Liver (tissue), 9 donors: ENCODE data around the gene SCTR. TPM values are rescaled to one million over a fixed set of nuclear protein-coding genes. Genes with fewer than 3 reads are reported as not detected.
A peak's percentile ranks its signal among the peaks of the same experiment; 100 is the strongest.

ENCODE experiments used
- DNase-seq: peaks from one replicate; pipeline ENCODE4 v3.0.0-alpha.2; 2017; ENCODE audit warnings: low spot score
- H3K27ac ChIP-seq, 2 donors: one replicate each; pipeline ENCODE4 v1.7.0; 2013; ENCODE audit warnings: inconsistent platforms in 2 of 2, low read length in 2 of 2, control low read depth in 1 of 2, low read depth in 1 of 2, mild to moderate bottlenecking in 1 of 2
- H3K27me3 ChIP-seq, 4 donors: one replicate each; pipeline versions ENCODE4 v1.6.1 to v1.7.0; 2013; ENCODE audit warnings: low read length in 3 of 4, inconsistent platforms in 1 of 4, mild to moderate bottlenecking in 1 of 4, moderate library complexity in 1 of 4; ENCODE audit not compliant: control insufficient read depth in 4 of 4, insufficient read depth in 4 of 4
- H3K36me3 ChIP-seq, 4 donors: one replicate each; pipeline versions ENCODE4 v1.6.1 to v1.7.0; 2013; ENCODE audit warnings: low read length in 3 of 4, mild to moderate bottlenecking in 3 of 4, low read depth in 1 of 4, moderate library complexity in 1 of 4; ENCODE audit not compliant: control insufficient read depth in 4 of 4, insufficient read depth in 3 of 4
- H3K4me1 ChIP-seq, 4 donors: one replicate each; pipeline versions ENCODE4 v1.6.1 to v1.7.0; 2013; ENCODE audit warnings: low read length in 3 of 4, mild to moderate bottlenecking in 3 of 4, moderate library complexity in 1 of 4; ENCODE audit not compliant: control insufficient read depth in 4 of 4, insufficient read depth in 4 of 4
- H3K4me3 ChIP-seq, 3 donors: one replicate each; pipeline versions ENCODE4 v1.6.1 to v1.7.0; 2013; ENCODE audit warnings: low read length in 3 of 3, control low read depth in 1 of 3, low read depth in 1 of 3, mild to moderate bottlenecking in 1 of 3
- H3K9ac ChIP-seq, 2 donors: one replicate each; pipeline ENCODE4 v1.7.0; 2013; ENCODE audit warnings: low read length in 2 of 2, mild to moderate bottlenecking in 2 of 2, moderate library complexity in 2 of 2, control low read depth in 1 of 2, low read depth in 1 of 2
- H3K9me3 ChIP-seq, 4 donors: one replicate each; pipeline versions ENCODE4 v1.6.1 to v1.7.0; 2013; ENCODE audit warnings: low read length in 3 of 4; ENCODE audit not compliant: control insufficient read depth in 4 of 4
- ATF3 ChIP-seq: IDR thresholded peaks from 2 replicates; pipeline ENCODE4 v1.6.1; 2016; ENCODE audit warnings: antibody characterized with exemption
- EGR1 ChIP-seq, 2 donors: IDR thresholded peaks; 2 replicates each; pipeline ENCODE4 v1.6.1; 2016 to 2018; ENCODE audit warnings: antibody characterized with exemption in 2 of 2, low read depth in 2 of 2
- FOXA1 ChIP-seq: IDR thresholded peaks from 2 replicates; pipeline ENCODE4 v1.6.1; 2016; ENCODE audit warnings: antibody characterized with exemption
- FOXA2 ChIP-seq: IDR thresholded peaks from 2 replicates; pipeline ENCODE4 v1.6.1; 2016; ENCODE audit warnings: antibody characterized with exemption
- GABPA ChIP-seq, 2 donors: IDR thresholded peaks in 1 of 2; conservative IDR thresholded peaks in 1 of 2; 2 replicates each; pipeline ENCODE4 v1.6.1; 2016; ENCODE audit warnings: antibody characterized with exemption in 2 of 2, mild to moderate bottlenecking in 1 of 2, moderate library complexity in 1 of 2
- HNF4A ChIP-seq, 2 donors: conservative IDR thresholded peaks; 2 replicates each; pipeline ENCODE4 v1.6.1; 2016; ENCODE audit warnings: antibody characterized with exemption in 2 of 2, mild to moderate bottlenecking in 2 of 2
- HNF4G ChIP-seq: IDR thresholded peaks from 2 replicates; pipeline ENCODE4 v1.6.1; 2016; ENCODE audit warnings: antibody characterized with exemption
- JUND ChIP-seq, 2 donors: IDR thresholded peaks; 2 replicates each; pipeline ENCODE4 v1.6.1; 2016; ENCODE audit warnings: antibody characterized with exemption in 2 of 2
- NR2F2 ChIP-seq: IDR thresholded peaks from 2 replicates; pipeline ENCODE4 v1.6.1; 2016; ENCODE audit warnings: antibody characterized with exemption
- RAD21 ChIP-seq, 2 donors: IDR thresholded peaks; 2 replicates each; pipeline ENCODE4 v1.6.1; 2016; ENCODE audit warnings: antibody characterized with exemption in 2 of 2, mild to moderate bottlenecking in 2 of 2
- REST ChIP-seq: IDR thresholded peaks from 2 replicates; pipeline ENCODE4 v1.6.1; 2016; ENCODE audit warnings: antibody characterized with exemption, mild to moderate bottlenecking
- SP1 ChIP-seq: IDR thresholded peaks from 2 replicates; pipeline ENCODE4 v1.6.1; 2018; ENCODE audit warnings: antibody characterized with exemption, mild to moderate bottlenecking
- TAF1 ChIP-seq: conservative IDR thresholded peaks from 2 replicates; pipeline ENCODE4 v1.6.1; 2016; ENCODE audit warnings: antibody characterized with exemption, mild to moderate bottlenecking
- YY1 ChIP-seq: IDR thresholded peaks from 2 replicates; pipeline ENCODE4 v1.6.1; 2016; ENCODE audit warnings: antibody characterized with exemption, mild to moderate bottlenecking
- ZBTB33 ChIP-seq: IDR thresholded peaks from 2 replicates; pipeline ENCODE4 v1.6.1; 2016; ENCODE audit warnings: antibody characterized with exemption
- WGBS: extraction: QIAGEN DNeasy Blood & Tissue Kit; methylation state at CpG from one replicate; pipeline ENCODE4 v1.1.7; 2013; 5-methylcytosine and 5-hydroxymethylcytosine counted together
- polyA plus RNA-seq, 2 donors: library from polyadenylated mRNA; stranded (reverse) in 1 of 2; unstranded in 1 of 2; fragments of 200-250 nt in 1 of 2; fragments of >200 nt in 1 of 2; fragmentation: Nextera tagmentation in 1 of 2; extraction: Ambion mirVana in 1 of 2; gene quantifications; one replicate each; pipeline versions ENCODE4 v1.2.1 to v1.2.3, GENCODE V29; 2013 to 2015
- total RNA-seq, 2 donors: library from RNA; depleted of rRNA; stranded (reverse); fragments of >200 nt; gene quantifications; one replicate each; pipeline ENCODE4 v1.2.3, GENCODE V29; 2014
- TF ChIP-seq, protein P1 (sequence below): IDR thresholded peaks from 2 replicates; pipeline ENCODE4 v1.6.1; 2016; ENCODE audit warnings: antibody characterized with exemption
- TF ChIP-seq, protein P2 (sequence below): fragments of 150-350 bp; IDR thresholded peaks from 2 replicates; pipeline ENCODE4 v1.5.1; 2017; ENCODE audit warnings: improper control_type of control experiment, low read depth, low read length; ENCODE audit not compliant: missing input control
- donor health status: healthy.
- donor health status: healthy.
- donor health status: healthy.
- donor health status: healthy.
- donor health status: healthy.

SCTR gene
- total and polyA plus RNA-seq, 4 donors, result 0.17 to 0.47 (median 0.29) TPM

- Histone ChIP-seq H3K36me3 (no peaks in the 10 kb centered on the region), H3K4me3 (no peak overlapping the region), H3K9ac (no peak overlapping the region), H3K27me3 (no peaks in the 10 kb centered on the region), H3K9me3 (no peaks in the 10 kb centered on the region), H3K4me1 (no peaks in the 10 kb centered on the region), H3K27ac (no peak overlapping the region)
- WGBS, result 52% methylated on average over 13 of the region's 13 CpGs
- TF ChIP-seq YY1, result no peak
- TF ChIP-seq GABPA (IDR thresholded peaks at IDR 0.05 in 1 of 2, conservative IDR thresholded peaks at IDR 0.05 in 1 of 2), result peak in 1 of 2 donors; percentile 12
- no peak for TF ChIP-seq HNF4A (conservative IDR thresholded peaks at IDR 0.05)
- TF ChIP-seq ATF3, result no peak
- TF ChIP-seq, protein P1, sequence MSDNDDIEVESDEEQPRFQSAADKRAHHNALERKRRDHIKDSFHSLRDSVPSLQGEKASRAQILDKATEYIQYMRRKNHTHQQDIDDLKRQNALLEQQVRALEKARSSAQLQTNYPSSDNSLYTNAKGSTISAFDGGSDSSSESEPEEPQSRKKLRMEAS, result no peak
- peak; percentile 83 for TF ChIP-seq NR2F2
- TF ChIP-seq JUND (IDR thresholded peaks at IDR 0.05), result no peak
- no peak for TF ChIP-seq TAF1
- TF ChIP-seq RAD21 (IDR thresholded peaks at IDR 0.05), result no peak
- no peak for DNase-seq
Observed at GRCh38 chr2:119455066-119455718, 69.1 kb downstream of the SCTR start.

DNA sequence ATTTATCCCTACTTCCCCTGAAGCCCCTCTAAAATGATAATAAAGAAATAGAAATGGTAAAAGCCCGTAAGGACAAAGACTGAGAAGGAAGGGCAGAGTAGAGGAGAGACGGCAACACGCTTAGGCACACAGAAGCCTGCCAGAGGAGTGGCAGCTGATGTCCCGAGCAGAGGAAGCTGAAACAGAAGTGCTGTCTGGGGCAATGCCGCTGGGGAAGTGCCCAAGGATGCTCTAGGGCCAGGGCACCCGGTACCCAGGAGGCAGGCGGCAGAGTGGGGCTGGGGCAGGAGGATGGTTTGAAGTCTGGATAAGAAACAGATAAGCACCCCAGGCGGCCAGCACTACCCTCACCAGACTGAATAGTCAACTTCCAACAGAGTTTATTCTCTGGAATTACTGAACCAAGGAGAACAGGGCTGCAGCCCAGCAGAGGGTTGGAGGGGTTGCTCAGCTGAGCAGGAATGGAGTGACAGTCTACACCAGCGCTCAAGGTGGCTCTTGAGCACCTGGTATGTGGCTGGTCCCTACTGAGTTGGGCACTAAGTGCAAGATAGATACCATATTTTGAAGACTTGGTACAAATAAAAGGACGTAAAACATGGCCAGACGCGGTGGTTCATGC is 70.2 kb downstream of the SCTR start:
- WGBS, result 67% methylated on average over 12 of the region's 12 CpGs
- TF ChIP-seq, protein P2, sequence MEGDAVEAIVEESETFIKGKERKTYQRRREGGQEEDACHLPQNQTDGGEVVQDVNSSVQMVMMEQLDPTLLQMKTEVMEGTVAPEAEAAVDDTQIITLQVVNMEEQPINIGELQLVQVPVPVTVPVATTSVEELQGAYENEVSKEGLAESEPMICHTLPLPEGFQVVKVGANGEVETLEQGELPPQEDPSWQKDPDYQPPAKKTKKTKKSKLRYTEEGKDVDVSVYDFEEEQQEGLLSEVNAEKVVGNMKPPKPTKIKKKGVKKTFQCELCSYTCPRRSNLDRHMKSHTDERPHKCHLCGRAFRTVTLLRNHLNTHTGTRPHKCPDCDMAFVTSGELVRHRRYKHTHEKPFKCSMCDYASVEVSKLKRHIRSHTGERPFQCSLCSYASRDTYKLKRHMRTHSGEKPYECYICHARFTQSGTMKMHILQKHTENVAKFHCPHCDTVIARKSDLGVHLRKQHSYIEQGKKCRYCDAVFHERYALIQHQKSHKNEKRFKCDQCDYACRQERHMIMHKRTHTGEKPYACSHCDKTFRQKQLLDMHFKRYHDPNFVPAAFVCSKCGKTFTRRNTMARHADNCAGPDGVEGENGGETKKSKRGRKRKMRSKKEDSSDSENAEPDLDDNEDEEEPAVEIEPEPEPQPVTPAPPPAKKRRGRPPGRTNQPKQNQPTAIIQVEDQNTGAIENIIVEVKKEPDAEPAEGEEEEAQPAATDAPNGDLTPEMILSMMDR, result no peak
- TF ChIP-seq ZBTB33, result no peak
- no peak for TF ChIP-seq EGR1 (IDR thresholded peaks at IDR 0.05; ENCODE audit: low read depth in 2 of 2)
- no peak for TF ChIP-seq FOXA2
- no peak for TF ChIP-seq NR2F2
- TF ChIP-seq FOXA1, result no peak
- no peak for TF ChIP-seq HNF4A (conservative IDR thresholded peaks at IDR 0.05)
- TF ChIP-seq, protein P1, result no peak
- TF ChIP-seq JUND (IDR thresholded peaks at IDR 0.05), result no peak
- TF ChIP-seq RAD21 (IDR thresholded peaks at IDR 0.05), result no peak
- no peak for TF ChIP-seq ATF3
- no peak for TF ChIP-seq SP1
- no peak for TF ChIP-seq YY1
- TF ChIP-seq GABPA (IDR thresholded peaks at IDR 0.05 in 1 of 2, conservative IDR thresholded peaks at IDR 0.05 in 1 of 2), result no peak
- TF ChIP-seq REST, result no peak
- TF ChIP-seq HNF4G, result no peak
- no peak for TF ChIP-seq TAF1
- DNase-seq, result no peak
- Histone ChIP-seq H3K9me3 (no peaks in the 10 kb centered on the region), H3K27ac (no peak overlapping the region), H3K27me3 (no peaks in the 10 kb centered on the region), H3K4me3 (no peak overlapping the region), H3K4me1 (no peaks in the 10 kb centered on the region), H3K9ac (no peak overlapping the region), H3K36me3 (no peaks in the 10 kb centered on the region)
